Esophagus squamous epithelium (tissue), 5 donors: Measurements from ENCODE around the gene NELFCD. TPM values are rescaled to one million over a fixed set of nuclear protein-coding genes. Genes with fewer than 3 reads are reported as not detected.

Source experiments
- DNase-seq: peaks from one replicate; lab custom pipeline; 2025; lab: John Stamatoyannopoulos, UW
- H3K27ac ChIP-seq, 4 donors: fragments of 200-600 bp; sonication (generic); one replicate each; pipeline ENCODE4 v1.5.1; 2016 to 2019; ENCODE audit warnings: mild to moderate bottlenecking in 1 of 4
- H3K27me3 ChIP-seq, 4 donors: fragments of 200-600 bp; sonication (generic); 1 replicate in 3 of 4; 2 replicates in 1 of 4; pipeline versions ENCODE4 v1.5.1 to v1.6.0; 2017 to 2021; ENCODE audit warnings: antibody characterized with exemption in 1 of 4
- H3K36me3 ChIP-seq, 3 donors: fragments of 200-600 bp; sonication (generic); one replicate each; pipeline ENCODE4 v1.5.1; 2016 to 2019
- H3K4me1 ChIP-seq, 3 donors: fragments of 200-600 bp; sonication (generic); one replicate each; pipeline ENCODE4 v1.5.1; 2017 to 2019
- H3K4me3 ChIP-seq, 4 donors: fragments of 200-600 bp; sonication (generic); 1 replicate in 3 of 4; 2 replicates in 1 of 4; pipeline ENCODE4 v1.5.1; 2016 to 2019; ENCODE audit warnings: mild to moderate bottlenecking in 2 of 4, moderate library complexity in 1 of 4
- H3K9me3 ChIP-seq, 3 donors: fragments of 200-600 bp; sonication (generic); one replicate each; pipeline ENCODE4 v1.5.1; 2016 to 2019
- POLR2A ChIP-seq, 4 donors: fragments of 450-650 bp; IDR thresholded peaks; one replicate each; pipeline ENCODE4 v1.6.1; 2017; ENCODE audit warnings: antibody characterized with exemption in 4 of 4, mild to moderate bottlenecking in 4 of 4, moderate library complexity in 3 of 4
- WGBS, 2 donors: methylation state at CpG; one replicate each; pipeline ENCODE4 v1.1.5; 2018; 5-methylcytosine and 5-hydroxymethylcytosine counted together
- intact Hi-C: fragments of 100-400 bp; cut with DNase I; formaldehyde crosslinking; loops from one replicate; pipeline ENCODE4 v1.15.0; 2022
- total RNA-seq, 4 donors: library from RNA; depleted of rRNA; stranded (reverse); fragments of >200 nt; gene quantifications; one replicate each; pipeline ENCODE4 v1.1.0, GENCODE V29; 2016
- TF ChIP-seq, protein P1 (sequence below), 6 experiments: fragments of 450-650 bp in 4 of 6; fragments of 200-600 bp in 2 of 6; sonication (generic) in 2 of 6; IDR thresholded peaks; one replicate each; pipeline ENCODE4 v1.5.1; 2016 to 2019; ENCODE audit warnings: antibody characterized with exemption in 6 of 6, mild to moderate bottlenecking in 4 of 6, moderate library complexity in 4 of 6
- donor health status: DM: yes; HTN: yes; CAD: no.

Gene NELFCD
- total RNA-seq, 4 donors from 2014 or later: 40.5 to 64.3 (median 49.9) TPM

DNA sequence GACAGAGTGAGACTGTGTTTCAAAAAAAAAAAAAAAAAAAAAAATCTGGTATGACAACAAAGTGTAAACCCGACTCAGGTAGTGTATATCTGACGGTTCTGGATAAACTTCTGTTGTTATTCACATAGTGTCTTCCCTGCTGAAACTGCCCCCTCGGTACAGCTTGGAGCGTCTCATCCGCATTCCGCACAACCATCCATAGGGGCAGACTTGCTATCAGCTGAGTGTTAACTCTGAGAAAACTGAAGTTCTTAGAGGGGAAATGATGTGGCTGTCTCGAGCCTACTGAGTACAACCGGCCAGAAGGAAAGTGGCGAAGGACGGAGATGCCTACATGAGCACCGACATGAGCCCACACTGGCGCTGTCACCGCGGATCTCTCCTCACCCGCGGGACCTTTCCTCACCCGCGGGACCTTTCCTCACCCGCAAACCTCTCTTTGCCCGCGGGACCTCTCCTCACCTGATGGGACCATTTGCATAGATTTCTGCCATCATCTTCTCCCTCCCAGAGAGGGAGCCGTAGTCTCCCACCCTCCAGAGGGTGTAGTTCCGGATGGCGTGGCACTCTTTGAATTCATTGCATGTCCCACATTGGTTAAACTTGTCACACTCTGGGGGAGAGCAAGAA is 16.2 kb downstream of the NELFCD start:
- intact Hi-C loops: no loop called here
- 91% methylated on average over 17 to 24 of the region's 24 CpGs for WGBS, 2 donors
- Histone ChIP-seq H3K27ac (no peak overlapping the region), H3K4me1 (no peaks in the 10 kb centered on the region), H3K4me3 (no peak overlapping the region), H3K27me3 (no peaks in the 10 kb centered on the region), H3K36me3 (peaks cover 19 to 100% (median 26%) of the 10 kb centered on the region in 3 donors), H3K9me3 (no peaks in the 10 kb centered on the region)
- TF ChIP-seq POLR2A (IDR thresholded peaks at IDR 0.05): no peak
- TF ChIP-seq, protein P1, sequence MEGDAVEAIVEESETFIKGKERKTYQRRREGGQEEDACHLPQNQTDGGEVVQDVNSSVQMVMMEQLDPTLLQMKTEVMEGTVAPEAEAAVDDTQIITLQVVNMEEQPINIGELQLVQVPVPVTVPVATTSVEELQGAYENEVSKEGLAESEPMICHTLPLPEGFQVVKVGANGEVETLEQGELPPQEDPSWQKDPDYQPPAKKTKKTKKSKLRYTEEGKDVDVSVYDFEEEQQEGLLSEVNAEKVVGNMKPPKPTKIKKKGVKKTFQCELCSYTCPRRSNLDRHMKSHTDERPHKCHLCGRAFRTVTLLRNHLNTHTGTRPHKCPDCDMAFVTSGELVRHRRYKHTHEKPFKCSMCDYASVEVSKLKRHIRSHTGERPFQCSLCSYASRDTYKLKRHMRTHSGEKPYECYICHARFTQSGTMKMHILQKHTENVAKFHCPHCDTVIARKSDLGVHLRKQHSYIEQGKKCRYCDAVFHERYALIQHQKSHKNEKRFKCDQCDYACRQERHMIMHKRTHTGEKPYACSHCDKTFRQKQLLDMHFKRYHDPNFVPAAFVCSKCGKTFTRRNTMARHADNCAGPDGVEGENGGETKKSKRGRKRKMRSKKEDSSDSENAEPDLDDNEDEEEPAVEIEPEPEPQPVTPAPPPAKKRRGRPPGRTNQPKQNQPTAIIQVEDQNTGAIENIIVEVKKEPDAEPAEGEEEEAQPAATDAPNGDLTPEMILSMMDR (IDR thresholded peaks at IDR 0.05): no peak
- DNase-seq: no peak

DNA sequence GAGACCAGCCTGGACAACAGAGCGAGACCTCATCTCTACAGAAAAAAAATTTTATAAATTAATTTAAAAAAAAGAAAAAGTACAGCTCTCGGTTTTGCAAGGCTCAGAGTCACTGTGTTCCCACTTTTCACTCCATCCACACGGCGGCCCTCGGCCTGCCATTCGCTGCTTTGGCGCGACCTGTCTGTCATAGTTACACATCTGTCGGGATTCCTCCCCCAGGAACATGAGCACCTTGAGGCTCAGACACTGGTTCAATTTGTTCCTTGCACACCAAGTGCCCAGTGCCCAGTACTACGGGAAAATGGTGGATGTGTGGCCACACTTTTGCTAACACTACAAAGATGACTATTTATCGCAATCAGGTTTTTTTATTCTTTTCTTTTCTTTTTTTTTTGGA is 17.6 kb downstream of the NELFCD start:
- 86 to 87% methylated on average over 11 of the region's 11 CpGs for WGBS, 2 donors
- intact Hi-C loops: no loop called here
- H3K36me3 ChIP-seq: peaks cover 17 to 97% (median 21%) of the 10 kb centered on the region in 3 donors

GRCh38 chr20:59000326-59000725 is 19.3 kb downstream of the NELFCD start:
- TF ChIP-seq, protein P1 (IDR thresholded peaks at IDR 0.05): no peak
- no peak for TF ChIP-seq POLR2A (IDR thresholded peaks at IDR 0.05)
- Histone ChIP-seq H3K9me3 (no peaks in the 10 kb centered on the region), H3K36me3 (peaks cover 14 to 80% (median 16%) of the 10 kb centered on the region in 3 donors), H3K4me3 (no peak overlapping the region), H3K4me1 (peaks cover 4 to 28% (median 13%) of the 10 kb centered on the region in 3 donors), H3K27ac (no peak overlapping the region), H3K27me3 (no peaks in the 10 kb centered on the region)
- 88% methylated on average over 1 of the region's 3 CpGs; no CpG with 5 or more reads in 1 of the 2 donors for WGBS, 2 donors
- no peak for DNase-seq
- intact Hi-C loops: no loop called here

More for the DNA sequence above, 17.6 kb downstream of the NELFCD start:
- TF ChIP-seq POLR2A (IDR thresholded peaks at IDR 0.05): no peak
- TF ChIP-seq, protein P1 (IDR thresholded peaks at IDR 0.05): no peak
- DNase-seq: no peak
- H3K4me1 ChIP-seq: peaks cover 0 to 11% (median 1%) of the 10 kb centered on the region in 3 donors
- no peak overlapping the region for H3K27ac ChIP-seq
- no peaks in the 10 kb centered on the region for H3K9me3 ChIP-seq
- no peaks in the 10 kb centered on the region for H3K27me3 ChIP-seq
- H3K4me3 ChIP-seq: no peak overlapping the region

GRCh38 chr20:59001068-59001448 is 20.0 kb downstream of the NELFCD start:
- no peak overlapping the region for H3K27ac ChIP-seq
- no peaks in the 10 kb centered on the region for H3K27me3 ChIP-seq
- peaks cover 11 to 35% (median 20%) of the 10 kb centered on the region in 3 donors for H3K4me1 ChIP-seq
- H3K9me3 ChIP-seq: no peaks in the 10 kb centered on the region
- WGBS, 2 donors: 84% methylated on average over 3 of the region's 13 CpGs; no CpG with 5 or more reads in 1 of the 2 donors
- H3K4me3 ChIP-seq: no peak overlapping the region
- H3K36me3 ChIP-seq: peaks cover 7 to 73% (median 13%) of the 10 kb centered on the region in 3 donors
- intact Hi-C loops: no loop called here
- TF ChIP-seq, protein P1 (IDR thresholded peaks at IDR 0.05): no peak
- no peak for TF ChIP-seq POLR2A (IDR thresholded peaks at IDR 0.05)
- DNase-seq: no peak

DNA sequence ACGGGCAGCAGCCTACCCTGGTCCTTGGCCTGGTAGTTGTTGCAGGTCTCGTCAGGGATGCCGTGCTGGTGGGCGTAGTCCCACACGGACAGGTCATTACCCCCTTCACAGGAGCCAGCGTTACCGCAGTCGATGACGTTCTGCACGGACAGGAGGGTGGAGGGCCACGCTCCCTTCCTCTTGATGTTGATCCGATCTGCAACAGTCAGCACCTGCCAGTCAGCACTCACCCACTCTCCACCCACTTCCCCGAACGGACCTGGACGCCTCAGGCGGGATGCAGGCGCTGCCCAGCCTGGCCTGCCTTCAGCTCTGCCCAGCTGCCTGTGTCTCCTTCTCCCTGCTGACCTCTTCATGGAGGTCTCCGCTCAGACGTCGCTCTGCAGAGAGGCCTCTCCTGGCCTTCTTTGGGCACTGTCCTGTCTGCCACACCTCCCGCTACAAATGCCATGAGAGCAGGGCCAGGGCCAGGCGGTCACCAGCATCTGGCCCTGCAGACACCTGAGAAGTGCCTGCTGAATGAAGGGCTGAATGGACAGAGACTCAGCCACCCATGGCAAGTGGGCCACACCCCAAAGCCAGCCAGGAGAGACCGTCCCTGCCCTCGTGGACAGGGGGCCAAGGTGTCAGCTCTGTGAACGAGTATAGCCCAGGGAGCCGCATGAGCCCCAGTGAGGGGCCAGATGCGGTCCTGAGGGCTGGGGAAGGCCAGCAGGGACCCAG is 20.6 kb downstream of the NELFCD start:
- 85 to 86% methylated on average over 4 to 20 of the region's 27 CpGs for WGBS, 2 donors
- Histone ChIP-seq H3K9me3 (no peaks in the 10 kb centered on the region), H3K36me3 (peaks cover 4 to 68% (median 13%) of the 10 kb centered on the region in 3 donors), H3K27ac (no peak overlapping the region), H3K4me1 (peaks cover 17 to 40% (median 25%) of the 10 kb centered on the region in 3 donors), H3K4me3 (no peak overlapping the region), H3K27me3 (no peaks in the 10 kb centered on the region)
- no peak for TF ChIP-seq POLR2A (IDR thresholded peaks at IDR 0.05)
- TF ChIP-seq, protein P1 (IDR thresholded peaks at IDR 0.05): no peak
- intact Hi-C loops: no loop called here
- DNase-seq: no peak
